ENCODE results near the gene ZNRD2.

DNA sequence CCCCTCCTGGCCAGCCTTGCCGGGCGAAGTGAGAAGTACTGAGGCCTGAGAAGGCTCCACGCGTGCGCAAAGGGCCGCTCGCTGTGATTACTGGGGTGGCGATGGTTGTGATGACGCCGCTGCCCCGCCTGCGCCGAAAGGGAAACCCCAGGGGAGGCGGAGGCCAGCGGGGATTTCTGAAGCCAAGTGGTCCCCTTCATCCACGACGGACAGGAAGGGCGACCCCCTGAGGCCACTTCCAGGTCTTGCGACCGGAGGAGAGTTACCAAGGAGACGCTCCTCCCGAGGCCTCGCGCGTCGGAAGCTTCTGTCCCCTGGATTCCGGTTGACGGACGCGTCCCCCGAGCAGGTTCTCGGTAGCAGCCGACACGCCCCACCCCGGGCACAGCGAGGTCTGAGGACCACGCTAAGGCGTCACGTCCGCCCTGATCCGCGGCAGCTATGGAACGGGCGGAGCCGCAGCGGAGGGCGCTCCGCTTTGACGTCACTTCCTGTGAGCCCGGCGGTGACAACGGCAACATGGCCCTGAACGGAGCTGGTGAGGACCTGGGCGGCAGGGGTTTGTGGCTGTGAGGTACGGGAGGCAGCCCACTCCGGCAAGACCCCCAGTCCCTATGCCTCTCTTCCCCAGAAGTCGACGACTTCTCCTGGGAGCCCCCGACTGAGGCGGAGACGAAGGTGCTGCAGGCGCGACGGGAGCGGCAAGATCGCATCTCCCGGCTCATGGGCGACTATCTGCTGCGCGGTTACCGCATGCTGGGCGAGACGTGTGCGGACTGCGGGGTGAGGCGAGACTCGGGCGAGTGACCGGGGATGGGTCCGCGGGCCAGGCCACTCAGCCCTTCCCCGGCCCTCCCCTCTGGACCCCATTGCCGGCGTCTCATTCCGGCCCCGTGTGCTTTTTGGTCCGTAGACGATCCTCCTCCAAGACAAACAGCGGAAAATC is at the start of gene ZNRD2:
- TF ChIP-seq CTCF (IDR thresholded peaks at IDR 0.05; ENCODE audit: poor library complexity) (peak; percentile 69), EZH2phosphoT487 (IDR thresholded peaks at IDR 0.05; ENCODE audit: low read depth, severe bottlenecking, unreplicated experiment) (no peak)
